Ishikawa (cell line): Measurements from ENCODE around the gene RFX2.

Experiments used
- CEBPB ChIP-seq: IDR thresholded peaks from 2 replicates; pipeline ENCODE4 v1.6.1; 2012
- CREB1 ChIP-seq: IDR thresholded peaks from 2 replicates; pipeline ENCODE4 v1.6.1; 2012; ENCODE audit warnings: low read depth
- EGR1 ChIP-seq: IDR thresholded peaks from 2 replicates; pipeline ENCODE4 v1.6.1; 2012
- EP300 ChIP-seq: IDR thresholded peaks from 2 replicates; pipeline ENCODE4 v1.6.1; 2012; ENCODE audit warnings: borderline replicate concordance
- FOXM1 ChIP-seq: IDR thresholded peaks from 2 replicates; pipeline ENCODE4 v1.6.1; 2012; ENCODE audit warnings: low read depth, borderline replicate concordance
- MAX ChIP-seq: IDR thresholded peaks from 2 replicates; pipeline ENCODE4 v1.6.1; 2012
- NFIC ChIP-seq: IDR thresholded peaks from 2 replicates; pipeline ENCODE4 v1.6.1; 2012
- RAD21 ChIP-seq: IDR thresholded peaks from 2 replicates; pipeline ENCODE4 v1.6.1; 2012; ENCODE audit warnings: low read depth
- REST ChIP-seq: IDR thresholded peaks from 2 replicates; pipeline ENCODE4 v1.6.1; 2012; ENCODE audit warnings: low read depth, mild to moderate bottlenecking
- TAF1 ChIP-seq: IDR thresholded peaks from 2 replicates; pipeline ENCODE4 v1.6.1; 2012; ENCODE audit warnings: low read depth, mild to moderate bottlenecking
- TCF12 ChIP-seq: IDR thresholded peaks from 2 replicates; pipeline ENCODE4 v1.6.1; 2012; ENCODE audit warnings: low read depth
- TEAD4 ChIP-seq: IDR thresholded peaks from 2 replicates; pipeline ENCODE4 v1.6.1; 2012
- YY1 ChIP-seq: IDR thresholded peaks from 2 replicates; pipeline ENCODE4 v1.6.1; 2012; ENCODE audit warnings: low read depth
- ZBTB7A ChIP-seq: IDR thresholded peaks from 2 replicates; pipeline ENCODE4 v1.6.1; 2012; ENCODE audit warnings: low read depth
- TF ChIP-seq, protein P1 (sequence below): IDR thresholded peaks from 2 replicates; pipeline ENCODE4 v1.6.1; 2012

Gene RFX2

DNA sequence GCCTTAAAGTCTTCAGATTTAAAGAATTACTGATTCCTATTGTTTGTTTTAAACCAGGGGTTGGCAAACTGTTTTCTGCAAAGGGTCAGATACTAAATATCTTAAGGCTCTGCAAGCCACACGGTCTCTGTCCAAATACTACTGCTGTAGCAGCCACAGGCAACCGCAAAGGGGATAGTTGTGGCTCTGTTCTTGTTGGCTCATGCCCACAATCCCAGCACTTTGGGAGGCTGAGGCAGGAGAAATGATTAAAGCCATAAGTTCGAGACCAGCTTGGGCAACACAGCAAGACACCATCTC, 154.7 kb downstream of the RFX2 start:
- TF ChIP-seq CEBPB: no peak
- TF ChIP-seq MAX: no peak
- no peak for TF ChIP-seq EP300
- no peak for TF ChIP-seq ZBTB7A
- no peak for TF ChIP-seq NFIC
- no peak for TF ChIP-seq CREB1
- no peak for TF ChIP-seq REST
- no peak for TF ChIP-seq EGR1
- no peak for TF ChIP-seq YY1
- no peak for TF ChIP-seq RAD21
- TF ChIP-seq TEAD4: no peak
- TF ChIP-seq TCF12: no peak
- TF ChIP-seq FOXM1: no peak
- TF ChIP-seq TAF1: no peak
- TF ChIP-seq, protein P1, sequence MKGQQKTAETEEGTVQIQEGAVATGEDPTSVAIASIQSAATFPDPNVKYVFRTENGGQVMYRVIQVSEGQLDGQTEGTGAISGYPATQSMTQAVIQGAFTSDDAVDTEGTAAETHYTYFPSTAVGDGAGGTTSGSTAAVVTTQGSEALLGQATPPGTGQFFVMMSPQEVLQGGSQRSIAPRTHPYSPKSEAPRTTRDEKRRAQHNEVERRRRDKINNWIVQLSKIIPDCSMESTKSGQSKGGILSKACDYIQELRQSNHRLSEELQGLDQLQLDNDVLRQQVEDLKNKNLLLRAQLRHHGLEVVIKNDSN: no peak

DNA sequence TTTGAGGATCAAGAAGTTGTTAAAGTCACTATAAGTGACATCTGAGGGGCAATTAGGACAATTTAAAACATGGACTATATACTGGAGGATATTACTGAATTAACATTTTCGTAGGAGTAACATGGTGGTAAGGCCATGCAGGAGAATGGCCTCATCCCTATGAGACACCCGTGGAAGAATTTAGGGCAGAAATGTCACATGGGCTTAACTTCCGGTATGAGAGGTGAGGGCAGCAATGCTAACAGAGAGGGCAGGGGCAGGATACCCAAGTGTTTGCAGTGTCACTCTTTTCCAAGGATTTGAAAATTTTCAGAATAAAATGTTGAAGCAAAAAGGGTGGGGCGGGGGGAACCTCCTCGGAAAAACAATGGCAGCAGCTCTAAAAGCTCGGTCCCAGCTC, 156.0 kb downstream of the RFX2 start:
- TF ChIP-seq CEBPB (no peak), YY1 (no peak), NFIC (no peak), CREB1 (no peak), FOXM1 (no peak), MAX (no peak), RAD21 (no peak), TEAD4 (no peak), EP300 (no peak), EGR1 (no peak), TCF12 (no peak), TAF1 (no peak), ZBTB7A (no peak), REST (no peak)
- TF ChIP-seq, protein P1: no peak

DNA sequence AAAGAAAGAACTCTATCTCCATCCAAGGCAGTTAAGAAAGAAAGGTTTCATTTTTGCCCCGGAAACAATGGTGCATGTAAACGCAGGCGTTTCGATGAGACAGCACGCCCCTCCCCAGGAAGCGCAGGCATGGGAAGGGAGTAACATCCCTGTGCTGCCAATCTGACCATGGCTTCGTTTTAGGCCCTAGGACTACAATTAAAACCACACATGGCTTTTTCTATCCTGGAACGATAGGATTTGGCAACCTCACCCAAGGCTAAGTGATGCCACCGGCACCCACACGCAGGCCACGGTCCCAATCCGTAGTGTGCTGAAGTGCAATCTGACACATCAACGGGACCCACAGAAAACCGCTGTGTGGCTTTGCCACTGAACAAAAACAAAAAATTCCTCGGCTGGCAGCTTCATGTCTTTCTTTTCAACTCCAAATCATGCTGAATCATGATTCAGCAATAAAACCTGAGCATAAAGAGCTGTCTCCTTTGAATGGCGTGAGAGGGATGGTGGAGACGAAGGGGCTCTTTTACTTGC, 156.6 kb downstream of the RFX2 start:
- no peak for TF ChIP-seq TCF12

- TF ChIP-seq TAF1 (no peak), TCF12 (no peak), REST (no peak), FOXM1 (no peak), RAD21 (no peak), ZBTB7A (no peak), NFIC (no peak), CREB1 (no peak), MAX (no peak), TEAD4 (no peak)
These were observed 157.2 kb downstream of the RFX2 start for GRCh38 chr19:5953030-5953589.
